Cerebellar cortex (tissue), 1 donor: ENCODE measurements around the gene ARSA.
"Not testable (repeated sequence)": the region's sequence is repeated elsewhere in the genome, so short reads cannot be mapped to it uniquely, and the experiment has no call there.

ENCODE experiments used
- DNase-seq: peaks from one replicate; pipeline ENCODE4 v3.0.0-alpha.2; 2015; ENCODE audit warnings: low spot score

The ARSA gene

DNA sequence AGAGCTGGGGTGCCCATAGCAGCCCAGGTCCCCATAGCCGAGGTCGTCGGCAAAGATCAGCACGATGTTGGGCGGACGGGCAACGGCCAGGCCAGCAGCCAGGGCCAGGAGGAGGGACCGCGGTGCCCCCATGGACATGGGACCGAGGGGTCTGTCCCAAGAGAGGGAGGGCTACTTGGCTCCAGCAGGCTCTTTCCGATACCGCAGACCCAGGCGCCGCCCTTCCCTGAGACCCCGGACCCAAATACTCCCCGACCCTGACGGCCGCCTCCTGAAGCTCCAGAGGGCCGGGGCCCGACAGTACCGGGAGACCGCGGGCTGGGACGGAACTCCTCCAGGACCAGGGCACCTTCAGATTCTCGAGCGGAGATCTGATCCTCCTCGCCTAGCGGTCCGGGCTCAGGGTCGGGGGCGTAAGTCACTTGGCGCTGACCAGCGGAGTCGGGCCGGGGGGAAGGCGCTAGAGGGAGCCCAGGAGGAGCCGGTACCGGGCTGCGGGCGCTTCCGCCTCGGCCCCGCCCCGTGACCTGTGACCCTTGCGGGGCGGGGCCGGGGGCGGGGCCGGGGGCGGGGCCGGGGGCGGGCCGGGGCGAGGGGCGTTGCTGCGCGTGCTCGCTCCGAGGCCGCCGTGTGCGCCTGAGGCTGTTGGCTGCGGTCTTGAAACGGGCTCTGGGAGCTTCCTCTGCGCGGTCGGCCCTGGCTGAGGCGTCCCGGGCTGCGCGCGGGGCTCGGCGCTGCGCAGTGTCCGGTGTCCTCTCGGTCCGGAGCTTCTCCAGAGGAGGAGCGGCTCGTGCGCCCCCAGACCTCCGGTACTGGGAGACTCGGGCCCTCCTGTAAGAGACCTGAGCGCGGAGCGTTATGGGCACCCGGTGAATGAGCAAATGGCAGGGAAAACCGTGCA is at the start of gene ARSA:
TSS of gene ARSA (minus strand) at position 511 of the 901 bp plus-strand sequence. CDS start at position 138, 373 bp downstream.
- peak; percentile 80 for DNase-seq

- no peak for DNase-seq
These were observed 48.9 kb upstream of the ARSA start for GRCh38 chr22:50676661-50677492.

- DNase-seq: no peak
These were observed 48.3 kb upstream of the ARSA start for GRCh38 chr22:50676180-50676636.

- DNase-seq: no peak
These were observed 47.7 kb upstream of the ARSA start for GRCh38 chr22:50675553-50676179.

GRCh38 chr22:50674606-50675552 is 46.9 kb upstream of the ARSA start:
- no peak for DNase-seq

GRCh38 chr22:50674130-50674500 is 46.2 kb upstream of the ARSA start:
- no peak for DNase-seq

- no peak for DNase-seq
These were observed 45.5 kb upstream of the ARSA start for GRCh38 chr22:50673231-50674129.

GRCh38 chr22:50672471-50673230 is 44.7 kb upstream of the ARSA start, which contains the start of gene SHANK3:
SHANK3 (plus strand) TSS chr22:50672823.
- DNase-seq: no peak

DNA sequence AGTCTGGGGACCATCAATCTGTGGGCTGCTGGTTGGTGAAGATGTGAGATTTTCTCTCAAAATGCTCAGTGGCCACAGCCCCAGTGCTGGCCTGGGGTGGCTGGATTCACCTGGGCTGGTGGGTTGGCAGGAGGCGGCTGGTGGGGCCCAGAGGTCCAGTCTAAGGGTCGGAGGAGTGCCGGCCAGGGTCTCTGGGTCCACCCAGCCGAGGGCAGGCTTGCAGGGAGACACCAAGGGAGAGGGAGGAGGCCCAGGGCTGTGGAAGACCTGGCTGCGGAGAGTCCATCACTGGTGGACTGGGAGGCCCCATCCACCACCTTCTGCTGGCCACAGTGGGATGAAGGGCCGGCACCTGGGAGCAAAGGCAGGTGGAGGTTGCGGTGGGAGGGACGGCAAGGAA is 44.1 kb upstream of the ARSA start:
- DNase-seq: no peak

DNA sequence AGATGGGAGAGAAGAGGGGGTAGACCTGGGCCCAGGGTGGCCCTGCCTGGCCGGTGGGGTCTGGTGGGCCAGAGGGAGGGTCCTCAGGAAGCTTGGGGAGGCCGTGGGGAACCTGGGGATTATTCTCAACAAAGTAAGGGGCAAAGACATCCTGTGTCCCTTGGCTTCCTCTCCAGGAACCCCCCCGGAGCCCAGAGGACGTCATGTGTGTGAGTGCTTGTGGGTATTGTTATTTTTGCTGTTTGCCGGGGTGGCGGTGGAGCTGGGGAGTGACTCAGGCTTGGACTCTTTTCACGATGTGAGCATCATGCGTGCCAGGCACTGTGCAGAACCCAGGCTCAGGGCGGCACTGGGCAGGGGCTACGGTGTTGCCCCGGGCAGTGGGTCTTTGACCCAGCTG is 43.7 kb upstream of the ARSA start:
- no peak for DNase-seq

DNA sequence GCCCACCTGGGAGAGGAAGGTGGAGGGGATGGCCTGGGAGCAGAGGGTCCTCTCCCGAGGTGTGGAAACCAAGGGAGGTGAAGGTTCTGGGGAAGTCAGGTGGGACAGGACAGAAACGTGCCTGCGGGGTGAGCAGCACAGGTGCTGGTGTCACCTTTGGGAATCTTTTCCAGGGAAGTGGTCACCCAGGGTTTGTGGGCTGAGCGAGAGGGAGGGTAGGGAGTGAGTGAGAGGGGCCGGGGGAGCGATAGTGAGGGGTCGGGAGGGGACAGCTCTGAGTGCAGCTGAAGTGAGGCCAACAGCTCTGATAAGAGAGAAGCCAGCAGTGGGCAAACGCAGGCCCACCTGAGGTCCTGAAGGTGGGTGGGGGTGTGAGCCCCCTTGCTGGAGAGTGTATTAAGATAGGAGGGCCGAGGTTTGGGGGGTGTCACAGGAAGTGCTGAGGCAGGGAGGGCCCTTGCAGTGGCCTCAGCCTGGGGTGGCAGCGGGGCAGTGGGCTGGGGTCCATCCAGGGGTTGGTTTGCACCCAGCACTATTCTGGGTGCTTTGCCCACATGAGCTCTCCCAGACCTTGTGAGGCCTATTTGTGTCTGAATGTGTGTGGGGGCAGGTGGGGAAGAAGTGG is 43.1 kb upstream of the ARSA start:
- no peak for DNase-seq

GRCh38 chr22:50670513-50670912 is 42.6 kb upstream of the ARSA start:
- DNase-seq: no peak

GRCh38 chr22:50665738-50666137 is 37.8 kb upstream of the ARSA start:
- DNase-seq: peak; percentile 69

DNA sequence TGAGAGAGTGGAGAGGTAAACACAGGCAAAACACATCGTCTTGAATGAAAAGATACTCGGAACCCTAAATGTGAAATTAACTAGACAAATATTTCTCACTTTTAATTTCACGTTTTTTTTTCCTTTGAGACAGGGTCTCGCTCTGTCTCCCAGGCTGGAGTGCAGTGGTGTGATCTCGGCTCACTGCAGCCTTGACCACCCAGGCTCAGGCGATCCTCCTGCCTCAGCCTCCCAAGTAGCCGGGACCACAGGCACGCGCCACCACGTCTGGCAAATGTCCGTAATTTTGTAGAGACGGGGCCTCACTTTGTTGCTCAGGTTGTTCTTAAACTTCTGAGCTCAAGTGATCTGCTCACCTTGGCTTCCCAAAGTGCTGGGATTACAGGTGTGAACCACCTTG is 37.3 kb upstream of the ARSA start:
- no peak for DNase-seq

GRCh38 chr22:50660306-50660705 is 32.4 kb upstream of the ARSA start:
- no peak for DNase-seq

- not testable (repeated sequence) for DNase-seq
These were observed 31.8 kb upstream of the ARSA start for GRCh38 chr22:50659711-50660110.

- no peak for DNase-seq
These were observed 30.0 kb upstream of the ARSA start for GRCh38 chr22:50657925-50658324.

DNA sequence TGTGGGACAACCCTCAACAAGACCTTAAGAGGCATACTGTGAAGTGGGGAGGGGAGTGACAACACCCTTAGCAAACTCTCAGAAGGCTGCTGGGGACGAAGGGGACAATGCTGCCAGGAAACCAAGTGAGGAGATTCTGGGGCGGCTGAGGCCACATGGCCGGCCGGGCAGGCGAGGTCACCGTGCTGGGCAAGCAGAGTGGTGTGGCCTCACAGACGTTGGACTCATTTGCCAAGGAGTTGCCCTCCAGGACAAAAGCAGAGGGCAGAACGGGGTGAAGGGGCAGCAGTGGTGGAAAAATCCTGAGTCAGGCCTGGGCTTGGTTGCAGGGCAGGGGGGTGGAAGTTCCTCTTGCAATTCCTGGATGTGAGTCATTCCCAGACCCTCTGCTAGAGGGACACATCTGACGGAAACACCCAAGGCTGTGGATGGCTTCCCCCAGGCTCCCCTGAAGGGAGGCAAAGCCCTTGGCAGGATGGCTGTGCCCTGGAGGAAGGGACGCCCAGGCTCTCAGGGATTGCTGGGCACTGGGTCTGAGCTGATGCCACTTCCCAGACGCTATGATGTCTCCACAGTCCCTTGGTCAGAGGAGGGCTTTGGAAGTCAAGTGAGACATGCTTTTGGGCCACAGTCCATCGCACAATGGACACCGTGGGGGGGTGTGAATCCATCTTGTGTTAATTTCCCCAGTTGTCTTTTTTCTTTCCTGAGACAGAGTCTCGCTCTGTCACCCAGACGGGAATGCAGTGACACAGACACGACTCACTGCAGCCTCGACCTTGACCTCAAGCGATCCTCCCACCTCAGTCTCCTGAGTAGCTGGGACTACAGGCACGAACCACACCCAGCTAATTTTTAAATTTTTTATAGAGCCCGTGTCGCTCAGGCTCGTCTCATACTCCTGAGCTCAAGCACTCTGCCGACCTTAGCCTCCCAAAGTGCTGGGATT is 28.4 kb upstream of the ARSA start:
- DNase-seq: no peak
